ENCODE data around the gene TSG101.

TSG101 gene

GRCh38 chr11:18491924-18492323 lies 34.8 kb downstream of the TSG101 start:
- no peak for FAIRE-seq

- no peak for FAIRE-seq
Observed at GRCh38 chr11:18490736-18491485, 35.8 kb downstream of the TSG101 start.

DNA sequence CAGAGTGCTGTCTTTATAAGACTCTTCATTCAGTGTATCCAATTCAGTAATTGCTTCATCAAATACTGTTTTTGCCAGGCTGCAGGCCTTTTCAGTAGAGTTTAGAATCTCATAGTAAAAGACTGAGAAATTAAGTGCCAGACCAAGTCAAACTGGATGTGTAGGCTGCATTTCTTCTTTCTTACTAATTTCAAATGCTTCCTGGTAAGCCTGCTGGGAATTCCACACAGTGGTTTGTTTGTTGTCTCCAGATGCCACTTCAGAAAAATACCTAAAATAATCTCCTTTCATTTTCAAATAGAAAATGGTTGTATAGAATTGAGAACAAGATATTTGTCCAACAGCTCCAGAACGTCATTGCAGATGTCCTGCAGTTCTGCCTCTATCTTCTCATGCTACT lies 36.4 kb downstream of the TSG101 start:
- FAIRE-seq, result no peak

GRCh38 chr11:18485913-18486528 lies 40.7 kb downstream of the TSG101 start:
- FAIRE-seq, result no peak

DNA sequence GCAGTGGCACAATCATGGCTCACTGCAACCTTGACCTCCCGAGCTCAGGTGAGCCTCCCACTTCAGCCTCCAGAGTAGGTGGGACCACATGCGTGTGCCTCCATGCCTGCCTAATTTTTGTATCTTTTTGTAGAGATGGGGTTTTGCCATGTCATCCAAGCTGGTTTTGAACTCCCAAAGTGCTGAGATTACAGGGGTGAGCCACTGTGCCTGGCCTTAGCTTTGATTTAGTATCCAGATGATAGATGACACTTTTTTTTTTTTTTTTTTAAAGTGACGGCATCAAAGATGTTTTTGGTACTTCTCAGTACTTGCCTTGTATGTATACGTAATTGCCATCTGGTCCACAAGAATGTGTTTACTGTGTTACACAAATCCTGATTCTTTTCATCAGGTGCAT lies 47.7 kb downstream of the TSG101 start:
- FAIRE-seq, result no peak

DNA sequence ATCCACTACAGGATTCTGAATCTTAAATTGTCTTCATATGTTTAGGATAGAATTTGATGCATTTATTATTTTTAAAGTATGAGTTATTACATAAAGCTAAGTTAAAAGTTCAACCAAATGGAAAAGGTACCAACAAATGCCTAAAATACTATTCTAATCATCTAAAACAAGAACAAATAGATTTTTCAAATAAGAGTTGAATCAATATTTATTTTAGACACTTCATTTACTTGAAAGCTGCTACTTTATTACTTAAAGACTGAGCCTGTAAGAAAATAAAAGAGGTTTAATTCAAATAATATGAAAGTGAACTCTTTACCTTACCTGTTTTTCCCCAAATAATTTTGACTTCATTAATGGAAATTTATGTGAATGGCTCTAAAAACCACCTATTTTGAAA lies 54.2 kb downstream of the TSG101 start:
- no peak for FAIRE-seq

DNA sequence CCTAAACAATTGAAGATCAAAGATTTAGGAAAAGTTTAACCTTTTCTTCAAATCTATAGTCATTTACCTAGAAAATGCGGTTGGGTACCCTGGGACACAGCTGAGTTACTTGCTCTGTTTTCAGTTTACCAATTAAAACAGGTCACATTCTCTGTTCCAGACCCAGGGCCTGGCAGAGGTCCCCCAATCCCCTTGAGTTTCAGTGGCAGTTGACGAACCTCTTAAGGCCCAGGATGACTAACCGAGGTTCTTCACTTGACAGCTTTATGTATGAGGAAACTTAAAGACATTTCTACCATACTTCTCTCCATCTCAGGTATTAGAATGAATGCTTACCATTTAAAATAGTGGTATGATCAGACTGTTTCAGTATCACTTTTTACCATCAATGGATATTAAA lies 54.7 kb downstream of the TSG101 start:
- no peak for FAIRE-seq

- no peak for FAIRE-seq
Observed at GRCh38 chr11:18468961-18469360, 57.8 kb downstream of the TSG101 start.

GRCh38 chr11:18468059-18468458 lies 58.7 kb downstream of the TSG101 start:
- no peak for FAIRE-seq

- FAIRE-seq, result no peak
Observed at GRCh38 chr11:18466402-18466801, 60.3 kb downstream of the TSG101 start.

GRCh38 chr11:18463439-18463838 lies 63.3 kb downstream of the TSG101 start:
- no peak for FAIRE-seq

DNA sequence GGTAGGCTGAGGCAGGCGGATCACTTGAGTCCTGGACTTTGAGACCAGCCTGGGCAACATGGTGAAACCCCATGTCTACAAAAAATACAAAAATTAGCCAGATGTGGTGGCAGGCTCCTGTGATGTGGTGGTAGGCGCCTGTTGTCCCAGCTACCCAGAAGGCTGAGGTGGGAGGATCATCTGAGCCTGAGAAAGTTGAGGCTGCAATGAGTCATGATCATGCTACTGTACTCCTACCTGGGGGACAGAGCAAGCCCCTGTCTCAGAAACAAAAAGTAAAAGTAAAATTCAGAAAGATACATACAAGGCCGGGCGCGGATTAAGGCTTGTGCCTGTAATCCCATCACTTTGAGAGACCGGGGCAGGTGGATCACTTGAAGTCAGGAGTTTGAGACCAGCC lies 64.8 kb downstream of the TSG101 start:
- no peak for FAIRE-seq

DNA sequence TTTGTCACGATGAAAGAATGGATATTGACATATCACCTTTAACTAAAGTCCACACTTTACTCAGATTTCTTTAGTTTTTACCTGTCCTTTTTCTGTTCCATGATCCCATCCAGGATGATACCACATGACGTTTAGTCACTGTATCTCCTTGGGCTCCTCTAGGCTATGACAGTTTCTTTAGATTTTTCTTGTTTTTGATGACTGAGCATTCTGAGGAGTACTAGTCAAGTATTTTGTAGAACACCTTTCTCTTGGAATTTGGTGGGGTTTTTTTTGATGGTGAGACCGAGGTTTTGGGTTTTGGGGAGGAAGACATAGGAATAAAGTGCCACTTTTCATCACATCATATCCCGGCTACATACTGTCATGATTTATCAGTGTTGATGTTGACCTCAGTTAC lies 67.1 kb downstream of the TSG101 start:
- no peak for FAIRE-seq

DNA sequence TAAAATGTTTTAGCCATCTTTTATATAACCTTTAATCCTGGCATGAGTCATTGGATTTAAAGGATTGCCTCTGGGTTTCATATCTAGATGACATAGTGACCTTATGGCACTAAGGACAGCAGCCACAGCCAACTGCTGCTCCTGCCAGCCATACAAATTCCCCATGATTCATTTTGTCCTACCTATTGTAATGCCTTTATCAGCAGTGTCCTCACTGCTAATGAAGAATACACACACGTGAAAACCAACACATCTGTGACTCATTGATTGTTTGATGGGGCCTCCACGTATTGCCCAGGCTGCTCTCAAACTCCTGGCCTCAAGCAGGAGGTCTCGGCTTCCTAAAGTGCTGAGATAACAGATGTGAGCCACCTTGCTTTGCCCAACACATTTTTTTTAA lies 69.3 kb downstream of the TSG101 start:
- no peak for FAIRE-seq

DNA sequence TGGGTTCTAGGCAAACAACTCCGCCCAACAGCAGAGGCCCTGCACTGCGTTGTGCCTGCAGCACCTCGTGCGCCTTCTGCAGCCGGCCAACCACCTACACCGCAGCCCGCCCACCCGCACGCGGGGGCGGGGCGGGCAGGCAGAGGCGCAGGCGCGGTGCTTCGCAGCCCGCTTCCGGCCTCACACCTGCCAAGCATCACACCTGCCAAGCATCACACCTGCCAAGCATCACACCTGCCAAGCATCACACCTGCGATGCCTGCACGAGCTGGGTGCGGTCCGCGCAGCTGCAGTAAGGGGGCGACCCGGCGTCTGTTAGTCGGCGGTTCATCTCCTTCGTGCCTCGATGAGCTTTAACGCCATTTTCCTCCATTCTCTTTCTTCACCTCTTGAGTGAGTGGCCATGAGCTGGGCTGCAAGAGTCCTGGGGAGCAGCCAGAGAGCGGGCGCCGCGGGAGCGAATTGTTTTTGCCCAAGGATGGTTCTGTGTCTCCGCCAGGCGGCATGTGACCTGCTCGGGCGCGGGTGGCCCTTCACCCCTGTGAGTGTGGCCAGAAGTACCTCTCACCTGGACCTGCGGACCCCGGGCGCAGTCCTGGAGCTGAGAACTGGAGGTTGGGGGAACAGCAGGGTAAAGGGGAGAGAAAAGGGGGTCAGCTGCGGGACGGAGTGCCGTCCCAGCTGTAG lies 70.9 kb downstream of the TSG101 start, which contains the start of gene LDHAL6A:
Gene LDHAL6A, plus strand, starts transcription at position 171 of the 687 bp plus-strand sequence. CDS start 825 bp downstream, outside the sequence.
- no peak for FAIRE-seq

GRCh38 chr11:18452927-18453326 lies 73.8 kb downstream of the TSG101 start:
- FAIRE-seq, result no peak

GRCh38 chr11:18449251-18449650 lies 77.5 kb downstream of the TSG101 start:
- FAIRE-seq, result no peak

- FAIRE-seq, result no peak
Observed at GRCh38 chr11:18438691-18439090, 88.1 kb downstream of the TSG101 start.
